H1 (cell line): ENCODE results near the gene SLC45A1. TPM values are rescaled to one million over a fixed set of nuclear protein-coding genes. Genes with fewer than 3 reads are reported as not detected.

Source experiments
- CTCF ChIA-PET: fragments of 300-600 bp; sonication (Branson Sonifier 250); formaldehyde crosslinking; loops from one replicate; lab custom pipeline; 2021; ENCODE audit not compliant: partially characterized antibody; lab: Charles Lee
- POLR2A ChIA-PET: fragments of 300-600 bp; sonication (Branson Sonifier 250); formaldehyde crosslinking; loops from one replicate; lab custom pipeline; 2021; ENCODE audit warnings: inconsistent platforms; ENCODE audit not compliant: partially characterized antibody; lab: Charles Lee
- DNase-seq, 2 experiments: peaks; one replicate each; pipeline versions ENCODE4 v3.0.0 to v3.0.0-alpha.2; 2010 to 2022; ENCODE audit warnings: low spot score in 2 of 2, low read depth in 1 of 2, mixed read lengths in 1 of 2
- FAIRE-seq: peaks from 2 replicates; lab custom pipeline; 2011; peaks lifted over from hg19 to GRCh38; lab: Jason Lieb, UNC
- H2AFZ ChIP-seq: 2 replicates; pipeline ENCODE4 v1.8.1; 2012; ENCODE audit warnings: low read length, inconsistent platforms
- H2AK5ac ChIP-seq: 2 replicates; pipeline ENCODE4 v1.6.1; 2013; ENCODE audit warnings: low read depth, low read length
- H2BK120ac ChIP-seq: replicated peaks from 2 replicates; pipeline ENCODE3; 2013; ENCODE audit warnings: low read depth, low read length, inconsistent platforms
- H2BK12ac ChIP-seq: 2 replicates; pipeline ENCODE4 v1.6.1; 2013; ENCODE audit warnings: low read depth, low read length
- H2BK15ac ChIP-seq: 2 replicates; pipeline ENCODE4 v1.6.1; 2013; ENCODE audit warnings: low read length
- H2BK20ac ChIP-seq: 2 replicates; pipeline ENCODE4 v1.6.1; 2013; ENCODE audit warnings: low read length
- H2BK5ac ChIP-seq: 2 replicates; pipeline ENCODE4 v1.6.1; 2013; ENCODE audit warnings: low read depth, low read length
- H3K14ac ChIP-seq: 2 replicates; pipeline ENCODE4 v1.6.1; 2013; ENCODE audit warnings: inconsistent platforms; ENCODE audit not compliant: insufficient read length
- H3K18ac ChIP-seq: 2 replicates; pipeline ENCODE4 v1.6.1; 2013; ENCODE audit warnings: low read length; ENCODE audit errors: extremely low read depth
- H3K23ac ChIP-seq: 2 replicates; pipeline ENCODE4 v1.6.1; 2013; ENCODE audit warnings: inconsistent platforms; ENCODE audit not compliant: insufficient read length
- H3K23me2 ChIP-seq: 2 replicates; pipeline ENCODE4 v1.6.1; 2013; ENCODE audit warnings: low read depth, low read length
- H3K27ac ChIP-seq: 2 replicates; pipeline ENCODE4 v1.6.1; 2011; ENCODE audit warnings: low read depth, low read length, inconsistent platforms
- H3K27me3 ChIP-seq, 4 experiments: replicated peaks in 1 of 4; 1 replicate in 1 of 4; 2 replicates in 3 of 4; pipeline versions ENCODE4 v1.6.1 to v1.8.1; 2011 to 2013; ENCODE audit warnings: low read length in 3 of 4, mild to moderate bottlenecking in 3 of 4, inconsistent platforms in 2 of 4, mixed read lengths in 2 of 4, moderate library complexity in 1 of 4; ENCODE audit not compliant: control insufficient read depth in 3 of 4, insufficient read depth in 3 of 4; ENCODE audit errors: extremely low read depth in 1 of 4
- H3K36me3 ChIP-seq, 4 experiments: 2 replicates each; pipeline versions ENCODE4 v1.6.1 to v1.8.1; 2011 to 2013; ENCODE audit warnings: mild to moderate bottlenecking in 4 of 4, low read length in 3 of 4, moderate library complexity in 2 of 4, control low read depth in 1 of 4, inconsistent platforms in 1 of 4; ENCODE audit not compliant: insufficient read depth in 4 of 4, control insufficient read depth in 2 of 4
- H3K4ac ChIP-seq: replicated peaks from 2 replicates; pipeline ENCODE3; 2013; ENCODE audit warnings: low read length, low read depth, mixed read lengths, inconsistent platforms; ENCODE audit not compliant: insufficient read length
- H3K4me1 ChIP-seq, 4 experiments: replicated peaks in 1 of 4; 1 replicate in 1 of 4; 2 replicates in 3 of 4; pipeline versions ENCODE4 v1.6.1 to v1.8.1; 2011 to 2013; ENCODE audit warnings: low read length in 3 of 4, inconsistent platforms in 2 of 4, mixed read lengths in 1 of 4; ENCODE audit not compliant: insufficient read depth in 4 of 4, control insufficient read depth in 3 of 4
- H3K4me2 ChIP-seq, 2 experiments: 2 replicates each; pipeline versions ENCODE4 v1.6.1 to v1.8.1; 2011 to 2013; ENCODE audit warnings: low read depth in 2 of 2, low read length in 2 of 2, control low read depth in 1 of 2, inconsistent platforms in 1 of 2, mild to moderate bottlenecking in 1 of 2; ENCODE audit not compliant: insufficient read depth in 1 of 2
- H3K4me3 ChIP-seq, 4 experiments: fragments of 200-600, 300-600 bp in 1 of 4; sonication (generic), shearing (Covaris generic), sonication (Bioruptor Twin) in 1 of 4; 2 replicates each; pipeline versions ENCODE4 v1.5.1 to v1.8.1; 2011 to 2016; ENCODE audit warnings: low read length in 4 of 4, low read depth in 3 of 4, control low read depth in 2 of 4, inconsistent platforms in 2 of 4, mild to moderate bottlenecking in 2 of 4, mixed read lengths in 1 of 4, moderate library complexity in 1 of 4; ENCODE audit not compliant: insufficient read depth in 2 of 4; ENCODE audit errors: extremely low read depth in 1 of 4
- H3K56ac ChIP-seq: replicated peaks from 2 replicates; pipeline ENCODE3; 2013; ENCODE audit warnings: low read depth, mild to moderate bottlenecking, mixed read lengths, low read length, inconsistent platforms; ENCODE audit not compliant: insufficient read length
- H3K79me1 ChIP-seq: 2 replicates; pipeline ENCODE4 v1.6.1; 2013; ENCODE audit warnings: low read depth, low read length, control low read depth
- H3K79me2 ChIP-seq, 2 experiments: 2 replicates each; pipeline versions ENCODE4 v1.6.1 to v1.8.1; 2012 to 2013; ENCODE audit warnings: low read length in 2 of 2, mild to moderate bottlenecking in 2 of 2, inconsistent platforms in 1 of 2; ENCODE audit not compliant: insufficient read depth in 2 of 2, control insufficient read depth in 1 of 2
- H3K9ac ChIP-seq, 4 experiments: replicated peaks in 1 of 4; 1 replicate in 1 of 4; 2 replicates in 3 of 4; pipeline versions ENCODE4 v1.6.1 to v1.8.1; 2011 to 2013; ENCODE audit warnings: low read depth in 3 of 4, low read length in 3 of 4, control low read depth in 2 of 4, mild to moderate bottlenecking in 2 of 4, moderate library complexity in 2 of 4, inconsistent platforms in 1 of 4; ENCODE audit errors: extremely low read depth in 1 of 4
- H3K9me3 ChIP-seq, 2 experiments: 2 replicates each; pipeline versions ENCODE4 v1.6.1 to v1.8.1; 2012 to 2013; ENCODE audit warnings: mild to moderate bottlenecking in 2 of 2, moderate library complexity in 2 of 2, control low read depth in 1 of 2, inconsistent platforms in 1 of 2, low read depth in 1 of 2, low read length in 1 of 2, mixed read lengths in 1 of 2; ENCODE audit not compliant: insufficient read depth in 2 of 2
- H4K20me1 ChIP-seq, 2 experiments: replicated peaks in 1 of 2; 2 replicates each; pipeline versions ENCODE3 to v1.8.1; 2011 to 2013; ENCODE audit warnings: inconsistent platforms in 2 of 2, low read length in 2 of 2, mild to moderate bottlenecking in 1 of 2; ENCODE audit not compliant: insufficient read depth in 2 of 2, control insufficient read depth in 1 of 2
- H4K5ac ChIP-seq: 2 replicates; pipeline ENCODE4 v1.6.1; 2013; ENCODE audit warnings: low read length, low read depth, mixed read lengths, inconsistent platforms; ENCODE audit not compliant: insufficient read length
- H4K8ac ChIP-seq: 2 replicates; pipeline ENCODE4 v1.8.0; 2013; ENCODE audit warnings: mild to moderate bottlenecking, moderate library complexity, low read length, inconsistent platforms; ENCODE audit not compliant: insufficient read depth; ENCODE audit errors: extremely low read depth
- H4K91ac ChIP-seq: replicated peaks from 2 replicates; pipeline ENCODE3; 2013; ENCODE audit warnings: low read length, mixed read lengths, inconsistent platforms; ENCODE audit not compliant: insufficient read length
- BACH1 ChIP-seq: IDR thresholded peaks from 2 replicates; pipeline ENCODE4 v1.6.1; 2012; ENCODE audit warnings: low read length, improper control_type of control experiment
- EGR1 ChIP-seq: IDR thresholded peaks from 2 replicates; pipeline ENCODE4 v1.6.1; 2011; ENCODE audit warnings: low read depth, low read length, borderline replicate concordance
- JUND ChIP-seq: IDR thresholded peaks from 2 replicates; pipeline ENCODE4 v1.6.1; 2011; ENCODE audit warnings: mild to moderate bottlenecking, improper control_type of control experiment, low read length
- KDM4A ChIP-seq: IDR thresholded peaks from one replicate; pipeline ENCODE4 v1.7.1; 2012; ENCODE audit warnings: low read depth, mild to moderate bottlenecking, moderate library complexity, low read length, inconsistent platforms; ENCODE audit not compliant: severe bottlenecking
- NRF1 ChIP-seq: IDR thresholded peaks from 2 replicates; pipeline ENCODE4 v1.6.1; 2011; ENCODE audit warnings: mild to moderate bottlenecking, low read depth, low read length, improper control_type of control experiment
- POLR2A ChIP-seq, 2 experiments: IDR thresholded peaks; 1 replicate in 1 of 2; 2 replicates in 1 of 2; pipeline ENCODE4 v1.6.1; 2011; ENCODE audit warnings: low read depth in 2 of 2, low read length in 2 of 2, mild to moderate bottlenecking in 2 of 2; ENCODE audit errors: control extremely low read depth in 1 of 2
- POLR2AphosphoS5 ChIP-seq: IDR thresholded peaks from 2 replicates; pipeline ENCODE4 v1.6.1; 2011; ENCODE audit warnings: low read depth, low read length
- RAD21 ChIP-seq, 2 experiments: IDR thresholded peaks in 1 of 2; conservative IDR thresholded peaks in 1 of 2; 2 replicates each; pipeline ENCODE4 v1.6.1; 2011; ENCODE audit warnings: low read depth in 2 of 2, low read length in 2 of 2, improper control_type of control experiment in 1 of 2, inconsistent platforms in 1 of 2, mild to moderate bottlenecking in 1 of 2, moderate library complexity in 1 of 2
- SAP30 ChIP-seq: fragments of 300-600 bp; sonication (generic); IDR thresholded peaks from 2 replicates; pipeline ENCODE4 v1.7.1; 2012; ENCODE audit warnings: low read length, moderate library complexity, mild to moderate bottlenecking, inconsistent platforms; ENCODE audit not compliant: insufficient read depth, insufficient replicate concordance
- SIN3A ChIP-seq, 2 experiments: IDR thresholded peaks in 1 of 2; conservative IDR thresholded peaks in 1 of 2; 2 replicates each; pipeline ENCODE4 v1.6.1; 2011 to 2012; ENCODE audit warnings: low read length in 2 of 2, improper control_type of control experiment in 1 of 2, low read depth in 1 of 2, mild to moderate bottlenecking in 1 of 2
- SP2 ChIP-seq: IDR thresholded peaks from 2 replicates; pipeline ENCODE4 v1.6.1; 2012; ENCODE audit warnings: mild to moderate bottlenecking, low read length, inconsistent platforms
- SP4 ChIP-seq: IDR thresholded peaks from 2 replicates; pipeline ENCODE4 v1.6.1; 2012; ENCODE audit warnings: low read length, inconsistent platforms
- TBP ChIP-seq: IDR thresholded peaks from 2 replicates; pipeline ENCODE4 v1.6.1; 2011; ENCODE audit warnings: low read depth, low read length, improper control_type of control experiment
- WGBS, 2 experiments: shearing (Covaris generic) in 1 of 2; methylation state at CpG; one replicate each; pipeline versions ENCODE4 v1.1.6 to v1.1.7; 2013 to 2015; ENCODE audit warnings: low lambda C conversion rate in 2 of 2, mixed read lengths in 2 of 2, inconsistent platforms in 1 of 2, low coverage in 1 of 2, missing lambda C conversion rate in 1 of 2; ENCODE audit not compliant: insufficient replicate concordance in 2 of 2, insufficient coverage in 1 of 2, insufficient read length in 1 of 2; ENCODE audit errors: extremely low coverage in 1 of 2, missing lambda C conversion rate in 1 of 2; 5-methylcytosine and 5-hydroxymethylcytosine counted together
- polyA plus RNA-seq, 7 experiments: library from polyadenylated mRNA; depleted of rRNA in 3 of 7; stranded (reverse) in 5 of 7; unstranded in 2 of 7; fragments of >200 nt in 5 of 7; fragments of 200-250 nt in 2 of 7; gene quantifications; 1 replicate in 5 of 7; 2 replicates in 1 of 7; 4 replicates in 1 of 7; pipeline versions ENCODE4 v1.2.1 to v1.2.3, GENCODE V29; 2011 to 2013; ENCODE audit warnings: missing spikeins in 2 of 7, mixed read lengths in 2 of 7
- total RNA-seq: library from RNA; stranded (reverse); fragmentation: NEBNext Ultra II Directional; extraction: Animal tissue kit (Norgen Biotek cat#: 25700); gene quantifications from 2 replicates; pipeline ENCODE4 v1.2.1, GENCODE V29; 2021

The SLC45A1 gene
- total and polyA plus RNA-seq, 2 of the 8 experiments (the other 6 are each of a cell fraction or from before 2014, with no cell fraction given), result 1.0 to 1.7 TPM

DNA sequence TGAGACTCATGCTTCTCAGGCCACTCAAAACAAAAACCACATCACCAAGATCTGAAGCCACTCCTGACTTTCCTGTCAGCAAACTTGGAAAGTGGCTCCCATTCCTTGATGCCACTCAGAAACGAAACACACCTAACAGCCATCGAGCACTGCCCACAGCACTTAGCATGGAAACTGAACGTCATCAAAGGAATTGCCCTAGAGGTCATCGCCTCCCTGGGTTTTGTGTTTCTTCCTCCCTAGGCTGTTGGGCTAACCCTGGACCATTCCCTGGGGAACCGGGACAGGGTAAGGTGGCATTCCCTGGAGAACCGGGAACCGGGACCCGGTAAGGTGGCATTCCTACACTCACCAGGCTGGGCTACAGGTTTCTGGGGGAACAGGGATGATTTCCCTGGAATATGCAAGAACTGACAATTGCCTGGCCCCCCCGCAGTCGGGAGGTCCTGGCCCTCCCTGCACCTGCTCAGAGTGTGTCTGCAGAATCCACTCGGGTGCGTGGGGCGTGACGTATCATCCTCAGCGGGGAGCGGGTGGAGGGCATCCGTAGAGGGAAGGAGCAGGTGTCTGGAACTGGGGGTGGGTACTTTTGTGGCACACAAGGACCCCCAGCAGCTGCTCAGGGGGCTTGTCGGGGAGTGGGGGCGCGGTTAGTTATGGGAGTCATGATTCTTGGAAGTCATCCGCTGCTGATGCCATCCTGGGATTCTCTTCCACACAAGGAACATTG, 30.3 kb downstream of the SLC45A1 start:
- H2AFZ ChIP-seq, result no peak overlapping the region
- no peak overlapping the region for H2BK120ac ChIP-seq
- H3K9ac ChIP-seq, result no peak overlapping the region
- no peak overlapping the region for H2AK5ac ChIP-seq
- no peak for DNase-seq
- H3K4ac ChIP-seq, result no peak overlapping the region
- no peak overlapping the region for H2BK20ac ChIP-seq
- no peaks in the 10 kb centered on the region for H3K79me2 ChIP-seq
- peaks cover 9% of the 10 kb centered on the region; the same call in 1 of the 2 replicates for H3K23me2 ChIP-seq
- H2BK15ac ChIP-seq, result no peak overlapping the region
- no peak overlapping the region for H4K5ac ChIP-seq
- H2BK12ac ChIP-seq, result no peak overlapping the region
- no peak overlapping the region for H2BK5ac ChIP-seq
- no peak overlapping the region for H3K27ac ChIP-seq
- H3K14ac ChIP-seq, result no peak overlapping the region
- H3K4me1 ChIP-seq, result peaks cover 0 to 11% (median 3%) of the 10 kb centered on the region in 4 experiments; a peak in 5 of 7 replicates
- H3K18ac ChIP-seq, result no peak overlapping the region
- ChIA-PET POLR2A (interaction anchor here (1.2 to 2.2 kb wide), 2 partner anchors 11 to 16 kb away, joined by 3 to 7 read pairs; no protein-coding TSS in a partner anchor), CTCF (interaction anchor here (0.6 to 7.6 kb wide), 23 partner anchors 11 to 1058 kb away, joined by 3 to 73 read pairs (median 4); partner anchors contain the start of gene SLC45A1)
- no peak overlapping the region for H4K8ac ChIP-seq
- H3K23ac ChIP-seq, result no peak overlapping the region
- no peaks in the 10 kb centered on the region for H3K36me3 ChIP-seq
- H3K79me1 ChIP-seq, result no peaks in the 10 kb centered on the region
- H3K4me3 ChIP-seq, result no peak overlapping the region
- H3K9me3 ChIP-seq, result no peaks in the 10 kb centered on the region
- no peaks in the 10 kb centered on the region for H3K27me3 ChIP-seq
- no peak overlapping the region for H4K91ac ChIP-seq
- no peak overlapping the region for H3K4me2 ChIP-seq
- no peak overlapping the region for H3K56ac ChIP-seq
- H4K20me1 ChIP-seq, result peaks cover 2 to 6% of the 10 kb centered on the region in 2 experiments
- WGBS, 2 experiments, result 88% methylated on average over 19 of the region's 21 CpGs; no CpG with 5 or more reads in 1 of the 2 experiments
- no peak for FAIRE-seq
- TF ChIP-seq KDM4A (no peak), JUND (no peak), SAP30 (no peak), SIN3A (conservative IDR thresholded peaks at IDR 0.05 in 1 of 2, IDR thresholded peaks at IDR 0.05 in 1 of 2; ENCODE audit: low read depth in 1 of 2, low read length in 2 of 2) (no peak), EGR1 (no peak), POLR2AphosphoS5 (no peak), TBP (no peak), SP2 (no peak), POLR2A (IDR thresholded peaks at IDR 0.05; ENCODE audit: control extremely low read depth in 1 of 2, low read depth in 2 of 2, low read length in 2 of 2) (no peak; a peak in 1 of 3 replicates), RAD21 (IDR thresholded peaks at IDR 0.05 in 1 of 2, conservative IDR thresholded peaks at IDR 0.05 in 1 of 2; ENCODE audit: low read depth in 2 of 2, low read length in 2 of 2) (no peak), BACH1 (no peak), NRF1 (no peak), SP4 (no peak)
